HG03460 (cell line): ENCODE results near the gene UTP18.
"Not testable (repeated sequence)": the region's sequence is repeated elsewhere in the genome, so short reads cannot be mapped to it uniquely, and the experiment has no call there.

ENCODE experiments used
- ATAC-seq: cut with Tn5 transposase; IDR thresholded peaks from one replicate; pipeline ENCODE4 v1.9.1; 2021; ENCODE audit not compliant: unreplicated experiment

The UTP18 gene

DNA sequence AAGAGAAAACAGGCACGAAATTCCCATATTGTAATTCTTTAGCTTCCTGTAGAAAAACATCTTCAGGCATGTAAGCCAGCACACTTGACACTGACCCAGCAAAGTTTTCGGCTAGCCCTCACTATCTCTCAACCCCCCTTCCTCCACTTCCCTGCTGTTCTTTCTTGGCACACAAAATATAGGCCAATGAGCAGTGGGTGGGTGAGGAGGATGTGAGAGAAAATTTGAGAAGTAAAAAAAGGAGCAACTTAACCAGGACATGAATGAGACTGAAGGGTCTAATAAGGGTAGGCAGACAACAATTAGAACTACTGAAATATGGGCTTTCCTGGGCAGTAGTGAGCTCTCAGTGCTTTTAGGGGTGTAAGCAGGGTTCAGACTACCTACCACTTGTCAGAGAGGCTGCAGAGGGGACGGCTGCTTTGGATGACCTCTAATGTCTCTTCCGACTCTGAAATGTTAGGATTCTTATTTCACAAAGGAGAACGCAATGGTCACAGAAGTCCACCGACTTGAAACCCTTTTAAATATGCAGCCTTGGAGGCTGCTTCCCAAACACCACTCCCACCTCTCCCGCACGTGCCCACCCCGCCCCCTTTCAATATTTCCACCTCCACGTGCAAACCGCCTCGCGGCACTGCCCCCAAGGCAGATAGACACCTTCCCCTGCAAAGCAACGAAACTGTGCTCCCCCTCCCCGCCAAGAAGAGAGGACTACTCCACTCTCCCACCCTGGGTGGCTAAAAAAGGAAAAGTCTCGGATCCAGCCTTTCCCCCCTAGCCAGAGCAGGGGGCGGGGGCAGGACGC is 1.4 kb upstream of the UTP18 start:
- ATAC-seq: no peak

DNA sequence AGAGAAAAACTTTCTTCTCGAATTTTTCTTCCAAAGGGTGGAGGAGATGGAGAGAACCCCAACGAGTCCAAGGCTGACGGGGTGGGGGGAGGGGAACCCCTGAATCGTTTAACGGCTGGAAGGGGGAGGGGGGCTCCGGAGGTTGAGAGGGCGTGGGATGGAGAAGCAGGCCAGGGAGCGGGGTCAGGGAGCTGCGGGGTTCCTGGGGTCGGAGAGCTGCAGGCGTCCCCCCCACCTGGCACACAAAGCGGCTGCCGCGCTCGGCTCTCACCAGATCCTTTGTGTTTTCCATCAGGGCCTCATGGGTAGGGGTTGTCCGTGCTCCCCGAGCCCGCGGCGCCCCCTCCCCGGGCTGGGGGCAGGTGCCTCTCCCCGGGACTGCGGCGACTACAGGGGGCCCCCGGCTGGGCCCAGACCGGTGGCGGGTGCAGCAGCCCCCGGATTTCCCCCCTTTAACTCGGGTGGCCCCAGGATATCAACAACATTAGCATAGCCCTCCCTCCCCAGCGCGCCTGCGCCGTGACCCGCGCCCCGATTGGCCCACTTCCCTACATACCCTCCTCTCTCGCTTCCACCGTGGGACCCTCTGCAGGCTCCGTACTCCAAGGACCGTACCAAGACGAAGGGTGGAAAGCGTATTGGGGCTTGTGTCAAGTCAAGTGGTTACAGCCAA is 646 bp upstream of the UTP18 start, which contains the start of gene MBTD1:
Gene MBTD1, minus strand, starts transcription at position 486 of the 673 bp plus-strand sequence. CDS start 34,888 bp downstream, outside the sequence.
- ATAC-seq: peak; percentile 80

DNA sequence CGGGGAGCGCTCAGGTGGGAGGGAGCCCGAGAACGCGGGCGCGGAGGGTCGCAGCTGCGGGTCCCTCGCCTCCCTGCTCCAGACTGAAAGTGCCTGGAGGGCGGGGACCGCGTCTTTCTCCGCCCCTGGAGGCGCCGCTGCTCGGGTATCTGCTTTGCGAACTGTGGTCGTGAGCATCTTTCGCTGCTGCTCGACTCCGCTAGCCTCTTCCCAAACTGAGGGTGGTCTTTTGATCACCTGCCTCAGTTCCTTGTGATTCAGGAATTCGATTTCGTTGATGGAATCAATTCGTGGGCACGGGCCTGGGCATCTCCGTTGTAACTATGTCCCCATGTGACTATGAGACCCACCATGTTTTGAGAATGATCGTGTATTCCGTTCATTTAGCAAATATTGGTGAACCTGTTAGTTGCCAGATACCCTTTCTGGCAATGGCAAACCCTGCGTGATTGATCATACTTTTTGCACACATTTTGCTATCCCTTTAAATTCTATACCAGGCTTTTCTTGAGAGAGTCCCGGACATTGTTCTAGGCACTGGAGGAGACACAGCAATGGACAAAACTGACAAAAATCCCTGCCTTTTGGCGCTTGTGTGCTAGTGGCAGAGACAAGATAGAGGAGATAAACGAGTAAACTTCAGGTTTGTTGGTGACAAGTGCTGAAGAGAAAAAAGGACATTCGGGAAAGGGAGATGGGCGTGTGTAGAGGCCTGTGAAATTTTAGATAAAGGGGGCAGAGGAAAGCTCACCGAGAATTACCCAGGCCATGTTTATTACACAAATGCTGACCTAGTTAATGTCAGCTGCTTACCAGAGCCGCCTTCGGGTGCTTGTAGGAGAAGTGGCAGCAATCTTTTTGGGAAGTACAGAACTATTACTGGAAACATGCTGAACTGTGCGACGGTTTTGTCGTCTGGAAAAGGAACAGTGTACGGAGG is 948 bp downstream of the UTP18 start:
- ATAC-seq: no peak

DNA sequence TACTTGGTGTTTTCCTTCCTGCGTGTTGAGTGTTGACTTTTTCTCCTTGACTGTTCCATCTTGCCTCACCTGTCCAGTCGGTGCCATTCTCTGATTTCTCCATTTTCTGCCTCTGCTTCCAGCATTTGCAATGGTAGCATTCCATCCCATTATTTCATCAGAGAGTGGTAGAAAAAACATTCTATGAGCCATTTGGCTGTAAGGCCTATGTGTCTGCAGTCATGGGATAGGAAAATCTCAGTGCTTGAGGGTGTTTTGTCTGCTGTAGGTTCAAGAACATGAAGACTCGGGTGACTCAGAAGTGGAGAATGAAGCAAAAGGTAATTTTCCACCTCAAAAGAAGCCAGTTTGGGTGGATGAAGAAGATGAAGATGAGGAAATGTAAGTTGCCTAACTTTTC is 2.7 kb downstream of the UTP18 start:
- no peak for ATAC-seq

DNA sequence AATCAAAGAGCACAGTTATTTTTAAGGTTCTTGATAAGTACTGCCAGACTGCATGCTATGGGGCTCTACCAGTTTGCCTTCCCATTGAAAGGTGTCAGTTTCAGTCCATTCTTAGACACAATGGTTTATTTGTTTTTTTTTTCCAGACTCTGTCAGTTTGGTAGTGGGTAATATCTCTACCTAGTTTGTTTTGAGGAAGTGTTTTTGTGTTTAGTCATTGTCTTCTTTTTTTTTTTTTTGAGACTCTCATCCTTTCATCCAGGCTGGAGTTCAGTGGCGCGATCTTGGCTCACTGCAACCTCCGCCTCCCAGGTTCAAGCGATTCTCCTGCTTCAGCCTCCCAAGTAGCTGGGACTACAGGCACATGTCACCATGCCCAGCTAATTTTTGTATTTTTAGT is 4.1 kb downstream of the UTP18 start:
- not testable (repeated sequence) for ATAC-seq

DNA sequence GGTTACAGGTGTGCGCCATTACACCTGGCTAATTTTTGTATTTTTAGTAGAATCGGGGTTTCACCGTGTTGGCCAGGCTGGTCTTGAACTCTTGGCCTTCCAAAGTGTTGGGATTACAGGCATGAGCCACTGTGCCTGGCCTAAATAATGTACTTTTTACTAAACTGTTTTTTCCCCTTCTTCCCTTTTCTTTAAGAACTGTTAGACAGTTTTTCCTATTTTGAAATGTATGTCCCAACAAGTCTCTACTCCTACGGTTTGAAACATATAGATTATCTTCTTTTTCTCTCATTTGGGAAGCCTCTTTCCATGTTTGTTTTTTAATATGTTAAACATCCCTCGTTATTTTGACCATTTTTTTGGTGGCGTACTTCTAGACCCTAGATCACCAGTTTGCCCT is 9.6 kb downstream of the UTP18 start:
- ATAC-seq: no peak

DNA sequence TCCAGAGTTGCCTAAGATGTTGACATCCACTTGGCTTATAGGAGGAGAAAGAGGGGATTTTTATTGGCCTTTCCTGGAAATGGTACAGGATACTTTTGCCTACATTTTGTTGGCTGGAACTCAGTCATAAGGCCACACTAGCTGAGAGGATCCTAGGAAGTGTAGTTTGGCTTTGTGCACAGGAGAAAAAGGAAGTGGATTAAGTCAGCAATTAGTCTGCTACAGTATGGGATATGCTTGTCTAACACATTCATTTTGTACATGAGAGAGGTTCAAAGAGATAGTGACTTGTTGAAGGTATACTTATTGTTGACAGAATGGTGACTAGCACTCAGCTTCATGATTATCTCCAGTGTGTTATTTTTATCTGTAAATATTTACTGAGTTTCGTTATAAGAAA is 10.3 kb downstream of the UTP18 start:
- ATAC-seq: no peak

DNA sequence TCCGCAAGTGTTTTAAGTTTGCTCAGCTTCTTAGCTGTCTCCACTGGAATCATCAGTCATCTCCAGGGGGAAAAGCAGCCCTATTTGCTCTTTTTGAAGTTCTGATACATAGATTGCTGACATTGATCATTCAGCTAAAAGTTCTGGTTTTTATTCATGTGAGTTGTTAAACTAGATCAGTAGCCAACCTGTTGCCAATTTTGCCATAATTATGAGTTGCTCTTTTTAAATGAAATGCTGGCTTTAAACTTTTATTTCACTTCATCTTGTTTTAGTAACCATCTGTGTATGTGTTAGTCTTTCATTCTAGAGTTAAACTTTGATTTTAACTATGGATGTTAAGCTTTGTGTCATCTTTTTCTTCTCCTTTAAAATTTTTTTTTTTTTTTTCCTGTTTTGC is 12.5 kb downstream of the UTP18 start:
- no peak for ATAC-seq

DNA sequence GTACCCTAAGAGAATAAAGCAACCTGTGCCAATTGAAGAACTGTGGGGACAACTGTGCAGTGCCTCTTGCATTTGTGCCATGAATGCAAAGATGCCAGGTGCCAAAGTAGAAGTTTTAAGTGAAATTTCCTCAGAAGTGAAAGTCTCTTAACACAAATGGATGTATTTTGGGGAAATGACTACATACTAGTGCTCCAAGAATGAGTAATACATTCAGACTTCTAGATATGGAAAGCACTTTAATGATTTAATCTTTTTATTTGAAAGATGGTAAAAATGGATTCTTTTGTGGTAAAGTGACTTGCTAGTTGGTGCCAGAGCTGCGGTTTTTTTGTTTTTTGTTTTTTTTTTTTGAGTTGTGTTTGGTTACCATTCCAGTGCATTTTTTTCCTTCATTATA is 15.0 kb downstream of the UTP18 start:
- ATAC-seq: no peak

DNA sequence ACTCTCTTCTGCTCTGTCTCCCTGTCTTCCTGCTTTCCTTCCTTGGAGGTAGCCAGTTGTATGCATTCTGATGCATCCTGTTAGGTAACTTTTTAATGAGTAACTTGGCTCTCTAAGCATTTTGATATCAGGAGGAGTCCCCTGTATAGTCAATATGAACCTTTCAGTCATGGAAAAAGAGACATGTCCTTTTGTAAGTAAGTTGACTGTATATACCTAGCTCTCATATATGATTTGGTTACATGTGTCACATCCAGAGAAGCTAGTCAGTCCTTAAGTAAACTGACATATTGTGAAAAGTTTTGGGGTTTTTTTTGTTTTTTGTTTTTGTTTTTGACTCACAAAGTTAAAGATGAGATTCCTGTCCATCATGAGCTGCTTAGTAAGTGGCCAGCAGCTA is 18.8 kb downstream of the UTP18 start:
- no peak for ATAC-seq

DNA sequence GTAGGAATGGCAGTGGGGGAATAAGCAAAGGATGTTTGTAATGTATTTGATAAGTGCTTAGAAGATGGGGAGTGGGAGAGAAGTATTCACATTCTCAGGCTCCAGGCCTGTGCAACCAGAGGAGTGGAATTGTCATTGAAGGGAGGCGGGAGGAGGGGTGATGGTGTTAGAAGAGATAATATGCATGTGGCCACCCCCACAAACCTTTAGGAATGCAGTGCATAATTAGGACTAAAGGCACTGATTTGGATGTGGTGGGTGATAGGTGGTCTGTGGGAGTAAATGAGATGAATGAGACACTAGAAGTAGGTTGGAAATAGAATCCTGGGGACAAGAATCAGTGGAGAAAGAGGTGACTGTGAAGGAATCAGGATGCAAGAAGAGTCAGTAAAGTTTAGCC is 27.1 kb downstream of the UTP18 start:
- ATAC-seq: no peak

DNA sequence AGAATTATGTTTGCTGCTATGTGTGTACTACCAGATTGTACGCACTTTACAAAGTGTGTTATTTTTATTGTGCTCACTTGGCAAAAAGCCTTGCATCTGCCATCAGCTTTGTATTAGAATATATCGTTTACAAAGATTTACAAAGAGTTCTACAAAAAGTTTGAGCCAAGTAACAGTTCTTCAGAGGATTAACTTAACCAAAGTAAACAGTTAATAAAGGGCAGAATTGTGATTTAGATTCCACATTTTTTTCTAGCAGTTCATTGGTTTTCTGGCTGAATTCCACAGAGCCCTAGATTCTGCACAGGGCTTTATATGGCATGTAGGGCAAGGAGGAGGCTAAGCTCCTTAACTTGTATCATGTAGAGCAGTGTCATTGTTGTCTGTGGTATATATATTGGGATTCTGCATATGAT is 29.4 kb downstream of the UTP18 start:
- ATAC-seq: no peak

DNA sequence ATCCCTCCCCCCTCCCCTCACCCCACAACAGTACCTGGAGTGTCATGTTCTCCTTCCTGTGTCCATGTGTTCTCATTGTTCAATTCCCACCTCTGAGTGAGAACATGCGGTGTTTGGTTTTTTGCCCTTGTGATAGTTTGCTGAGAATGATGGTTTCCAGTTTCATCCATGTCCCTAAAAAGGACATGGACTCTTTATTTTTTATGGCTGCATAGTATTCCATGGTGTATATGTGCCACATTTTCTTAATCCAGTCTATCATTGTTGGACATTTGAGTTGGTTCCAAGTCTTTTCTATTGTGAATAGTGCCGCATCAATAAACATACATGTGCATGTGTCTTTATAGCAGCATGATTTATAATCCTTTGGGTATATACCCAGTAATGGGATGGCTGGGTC is 34.0 kb downstream of the UTP18 start:
- not testable (repeated sequence) for ATAC-seq

DNA sequence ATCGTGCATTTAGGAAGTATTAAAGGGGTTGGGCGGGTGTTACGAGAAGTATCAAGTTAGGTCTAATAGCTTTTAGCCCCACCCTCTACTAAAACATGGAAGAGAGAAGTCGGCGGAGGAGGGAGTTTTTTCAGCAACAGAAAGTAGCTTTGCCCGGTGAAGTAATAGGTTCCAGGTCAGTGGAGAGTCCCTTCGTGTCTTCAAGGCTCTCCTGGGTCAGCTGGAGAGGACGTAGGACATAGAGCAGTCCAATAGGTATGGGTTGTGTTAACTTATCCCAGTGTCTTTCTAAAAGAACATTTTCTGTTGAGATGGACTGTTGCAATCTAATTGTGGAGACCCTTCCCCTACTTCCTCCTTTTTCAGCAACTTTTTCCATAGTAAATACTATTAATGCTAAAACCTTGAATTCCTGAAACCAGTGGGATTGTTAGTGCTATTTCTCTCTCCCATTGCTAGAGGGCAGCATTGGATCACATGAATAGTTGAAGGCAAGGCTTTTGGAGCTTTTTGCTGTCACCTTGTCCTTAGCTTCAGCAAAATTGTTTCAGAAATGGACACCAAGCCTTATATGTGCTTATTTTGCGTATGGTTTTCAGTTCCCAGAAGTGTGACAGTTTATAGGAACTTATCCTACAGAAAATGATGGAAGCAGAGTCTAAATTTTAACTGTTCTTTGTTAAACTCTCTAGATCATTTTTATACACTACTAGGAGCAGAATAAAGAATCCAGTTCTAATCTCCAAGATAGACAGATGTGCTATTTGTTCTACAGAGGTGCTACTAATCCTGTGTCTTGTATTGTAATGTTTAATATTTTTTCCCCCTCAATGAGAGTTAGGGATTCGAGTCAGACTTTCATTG is 38.4 kb downstream of the UTP18 start:
- no peak for ATAC-seq

DNA sequence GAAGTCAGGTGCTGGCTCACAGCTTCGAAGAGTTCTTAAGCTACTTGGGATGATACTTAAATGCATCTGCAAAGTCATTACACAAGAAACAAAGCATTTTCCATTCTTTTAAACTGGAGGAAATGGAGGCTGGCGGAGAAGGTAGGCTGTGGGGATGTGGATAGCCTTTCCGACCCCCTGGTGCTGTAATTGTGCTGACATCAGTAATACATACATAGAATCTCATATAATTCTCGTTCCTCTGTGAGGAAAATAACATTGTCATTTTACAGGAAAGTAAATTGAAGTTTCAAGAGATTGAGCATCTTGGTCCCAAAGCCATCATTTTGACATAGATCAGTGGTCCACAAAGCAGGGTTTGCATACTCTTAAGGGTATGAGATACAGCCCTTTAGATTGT is 39.5 kb downstream of the UTP18 start:
- no peak for ATAC-seq

DNA sequence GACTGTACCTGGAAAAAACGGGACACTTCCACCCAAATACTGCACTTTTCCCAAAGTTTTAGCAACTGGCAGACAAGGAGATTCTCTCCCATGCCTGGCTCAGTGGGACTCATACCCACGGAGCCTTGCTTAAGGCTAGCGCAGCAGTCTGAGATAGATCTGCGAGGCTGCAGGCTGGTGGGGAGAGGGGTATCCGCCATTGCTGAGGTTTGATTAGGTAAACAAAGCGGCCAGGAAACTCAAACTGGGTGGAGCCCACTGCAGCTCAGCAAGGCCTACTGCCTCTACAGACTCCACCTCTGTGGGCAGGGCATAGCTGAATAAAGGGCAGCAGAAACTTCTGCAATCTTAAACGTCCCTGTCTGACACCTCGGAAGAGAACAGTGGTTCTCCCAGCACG is 44.8 kb downstream of the UTP18 start:
- ATAC-seq: no peak

DNA sequence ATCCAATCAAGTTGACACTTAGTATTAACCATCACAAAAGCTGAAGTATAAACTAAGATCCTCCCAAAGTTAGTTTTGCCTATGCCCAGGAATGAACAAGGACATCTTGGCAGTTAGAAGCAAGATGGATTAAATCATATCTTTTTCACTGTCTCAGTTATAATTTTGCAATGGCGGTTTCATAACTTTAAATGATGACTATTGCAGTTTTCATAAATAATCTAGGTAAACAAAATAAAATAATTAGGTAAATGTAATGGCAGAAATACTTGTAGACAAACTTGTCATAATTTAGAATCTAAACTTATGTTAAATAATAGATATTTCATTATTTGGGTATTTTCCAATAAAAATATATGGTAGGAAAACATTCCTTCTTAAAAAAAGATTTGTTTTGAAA is 51.7 kb downstream of the UTP18 start:
- ATAC-seq: not testable (repeated sequence)

DNA sequence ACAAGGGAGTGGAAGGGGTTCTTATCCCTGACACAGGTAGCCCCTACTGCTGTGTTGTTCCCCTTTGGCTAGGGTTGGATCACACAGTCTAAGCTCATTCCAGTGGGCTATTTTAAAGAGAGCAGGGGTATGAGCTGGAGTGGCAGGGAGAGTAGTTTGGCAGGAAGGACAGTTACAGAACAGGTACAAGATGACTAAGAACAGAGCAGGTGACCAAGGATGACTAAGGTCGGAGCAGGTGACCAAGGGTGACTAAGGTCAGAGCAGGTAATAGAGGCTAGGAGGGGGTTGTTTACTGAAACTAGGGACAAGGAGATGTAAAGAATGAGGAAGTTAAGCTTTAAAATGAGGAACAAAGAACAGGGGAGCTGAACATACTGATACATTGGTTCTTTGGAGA is 58.8 kb downstream of the UTP18 start:
- no peak for ATAC-seq

DNA sequence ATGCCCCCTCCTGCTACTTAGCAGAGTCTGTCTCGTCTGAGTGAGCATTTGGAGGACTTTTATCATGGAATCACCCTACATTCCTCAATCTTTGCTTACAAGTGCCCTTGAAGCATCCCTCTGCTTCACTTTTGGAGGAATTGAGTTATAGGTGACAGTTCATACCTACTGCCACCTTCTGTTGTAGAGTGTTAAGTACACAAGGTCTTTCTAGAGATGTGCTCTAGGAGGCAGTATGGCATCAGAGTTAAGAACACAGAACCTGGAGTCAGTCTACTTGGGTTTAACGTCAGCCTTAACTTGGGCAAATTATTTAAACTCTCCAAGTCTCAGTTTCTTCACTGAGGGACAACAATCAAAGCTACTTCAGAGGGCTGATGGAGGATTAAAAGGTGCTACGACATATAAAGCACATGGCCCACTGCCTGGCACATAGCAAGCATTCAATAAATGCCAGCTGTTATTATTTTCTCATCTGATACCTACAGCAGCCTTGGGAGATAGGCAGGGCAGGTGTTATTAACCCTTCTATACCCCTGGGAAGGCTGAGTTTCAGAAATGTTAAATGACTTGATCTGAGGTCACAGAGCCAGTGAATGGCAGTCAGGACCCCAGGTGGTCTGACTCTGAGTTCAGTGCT is 62.2 kb downstream of the UTP18 start:
- no peak for ATAC-seq

DNA sequence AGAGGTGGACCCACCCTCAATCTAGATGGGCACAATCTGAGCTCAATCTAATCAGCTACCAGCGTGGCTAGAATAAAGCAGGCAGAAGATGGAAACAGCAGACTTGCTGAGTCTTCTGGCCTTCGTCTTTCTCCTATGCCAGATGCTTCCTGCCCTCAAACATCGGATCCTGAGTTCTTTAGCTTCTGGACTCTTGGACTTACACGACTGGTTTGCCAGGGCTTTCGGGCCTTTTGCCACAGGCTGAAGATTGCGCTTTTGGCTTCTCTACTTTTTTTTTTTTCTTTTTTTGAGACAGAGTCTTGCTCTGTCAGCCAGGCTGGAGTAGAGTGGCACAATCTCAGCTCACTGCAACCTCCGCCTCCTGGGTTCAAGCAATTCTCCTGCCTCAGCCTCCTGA is 65.1 kb downstream of the UTP18 start:
- no peak for ATAC-seq
